ENCODE measurements around the gene GPD1.
"Not testable (repeated sequence)": the region's sequence is repeated elsewhere in the genome, so short reads cannot be mapped to it uniquely, and the experiment has no call there.

The GPD1 gene

GRCh38 chr12:50073712-50074111, 30.1 kb upstream of the GPD1 start:
- DNase-seq, result no peak

- peak; percentile 59 for DNase-seq
Observed at GRCh38 chr12:50074936-50075807, 28.6 kb upstream of the GPD1 start.

- no peak for DNase-seq
Observed at GRCh38 chr12:50075808-50076170, 28.0 kb upstream of the GPD1 start.

GRCh38 chr12:50077099-50077498, 26.7 kb upstream of the GPD1 start:
- no peak for DNase-seq

GRCh38 chr12:50078281-50078680, 25.5 kb upstream of the GPD1 start:
- DNase-seq, result no peak

- no peak for DNase-seq
Observed at GRCh38 chr12:50079771-50080170, 24.0 kb upstream of the GPD1 start.

- DNase-seq, result no peak
Observed at GRCh38 chr12:50081096-50081808, 22.6 kb upstream of the GPD1 start.

- no peak for DNase-seq
Observed at GRCh38 chr12:50082644-50083043, 21.2 kb upstream of the GPD1 start.

GRCh38 chr12:50083301-50083700, 20.5 kb upstream of the GPD1 start:
- no peak for DNase-seq

GRCh38 chr12:50084409-50084774, 19.4 kb upstream of the GPD1 start:
- DNase-seq, result not testable (repeated sequence)

DNA sequence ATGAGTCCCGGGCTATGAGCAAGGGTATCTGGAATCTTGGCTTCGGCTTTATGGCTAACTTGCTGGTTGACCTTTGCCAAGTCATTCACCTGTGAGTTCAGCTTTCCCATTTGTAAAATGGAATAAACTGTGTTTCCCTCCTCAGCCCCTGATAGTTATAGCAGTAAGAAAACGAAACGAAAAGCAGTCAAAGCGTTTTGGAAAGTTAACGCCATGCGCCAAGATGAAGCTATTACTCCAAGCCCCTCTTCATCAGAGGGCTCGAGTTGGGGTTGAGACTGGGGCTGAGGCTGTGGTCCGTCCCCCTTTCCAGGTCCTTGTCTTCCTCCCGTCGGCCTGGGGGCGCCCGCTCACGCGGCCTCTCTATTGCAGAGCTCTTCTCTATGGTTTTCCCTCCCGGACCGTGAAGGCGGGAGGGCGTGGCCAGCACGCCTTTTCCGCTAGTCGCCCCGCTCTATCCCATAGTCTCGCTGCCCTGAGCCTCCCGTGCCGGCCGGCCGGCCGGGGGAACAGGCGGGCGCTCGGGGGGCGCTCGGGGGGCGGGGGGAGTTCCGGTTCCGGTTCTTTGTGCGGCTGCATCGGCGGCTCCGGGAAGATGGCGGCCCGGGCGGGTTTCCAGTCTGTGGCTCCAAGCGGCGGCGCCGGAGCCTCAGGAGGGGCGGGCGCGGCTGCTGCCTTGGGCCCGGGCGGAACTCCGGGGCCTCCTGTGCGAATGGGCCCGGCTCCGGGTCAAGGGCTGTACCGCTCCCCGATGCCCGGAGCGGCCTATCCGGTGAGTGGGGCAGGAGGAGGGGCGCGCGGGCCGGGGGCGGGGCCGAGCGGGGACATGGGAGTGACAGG, 18.8 kb upstream of the GPD1 start, which contains the start of gene SMARCD1:
TSS of gene SMARCD1 (plus strand) at position 568 of the 840 bp plus-strand sequence. CDS start at position 596, 28 bp downstream.
- DNase-seq, result peak; percentile 72

DNA sequence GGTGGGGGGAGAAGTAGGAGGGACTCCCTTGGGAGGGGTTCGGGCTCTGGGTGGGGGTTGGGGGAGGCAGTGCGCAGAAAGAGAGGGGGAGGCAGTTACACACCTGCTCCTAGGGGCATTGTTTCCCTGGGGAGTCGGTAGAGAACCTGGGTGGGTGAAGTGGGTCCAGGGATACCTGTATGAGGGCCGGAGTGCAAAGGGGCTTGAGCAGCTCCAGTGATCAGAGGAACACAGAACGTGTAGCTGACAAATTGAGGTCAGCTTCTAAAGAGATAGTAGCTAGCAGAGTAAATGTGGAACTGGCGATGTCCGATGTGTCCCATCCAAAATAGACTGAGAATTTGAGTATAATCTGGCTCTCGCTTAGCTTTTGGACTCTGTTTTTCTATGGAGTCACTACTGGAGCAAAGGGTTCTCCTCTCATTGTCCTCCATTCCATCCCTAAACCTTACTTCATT, 18.2 kb upstream of the GPD1 start:
- DNase-seq, result no peak

- no peak for DNase-seq
Observed at GRCh38 chr12:50086148-50086547, 17.7 kb upstream of the GPD1 start.

DNA sequence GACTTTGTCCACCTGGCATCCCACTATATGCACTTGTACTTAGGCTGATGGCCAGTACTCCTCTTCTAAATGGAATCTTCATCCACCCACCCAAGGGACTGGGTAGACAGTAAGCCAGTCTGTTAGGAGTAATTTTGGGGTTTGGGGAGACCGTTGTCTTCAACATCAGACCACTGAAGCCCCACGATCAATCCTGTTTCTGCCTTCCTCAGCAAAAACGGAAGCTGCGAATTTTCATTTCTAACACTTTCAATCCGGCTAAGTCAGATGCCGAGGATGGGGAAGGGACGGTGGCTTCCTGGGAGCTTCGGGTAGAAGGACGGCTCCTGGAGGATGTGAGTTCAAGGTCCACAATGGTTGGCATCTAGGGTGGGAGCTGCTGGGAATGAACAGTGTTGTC, 16.7 kb upstream of the GPD1 start:
- no peak for DNase-seq

- DNase-seq, result no peak
Observed at GRCh38 chr12:50087995-50088394, 15.8 kb upstream of the GPD1 start.

DNA sequence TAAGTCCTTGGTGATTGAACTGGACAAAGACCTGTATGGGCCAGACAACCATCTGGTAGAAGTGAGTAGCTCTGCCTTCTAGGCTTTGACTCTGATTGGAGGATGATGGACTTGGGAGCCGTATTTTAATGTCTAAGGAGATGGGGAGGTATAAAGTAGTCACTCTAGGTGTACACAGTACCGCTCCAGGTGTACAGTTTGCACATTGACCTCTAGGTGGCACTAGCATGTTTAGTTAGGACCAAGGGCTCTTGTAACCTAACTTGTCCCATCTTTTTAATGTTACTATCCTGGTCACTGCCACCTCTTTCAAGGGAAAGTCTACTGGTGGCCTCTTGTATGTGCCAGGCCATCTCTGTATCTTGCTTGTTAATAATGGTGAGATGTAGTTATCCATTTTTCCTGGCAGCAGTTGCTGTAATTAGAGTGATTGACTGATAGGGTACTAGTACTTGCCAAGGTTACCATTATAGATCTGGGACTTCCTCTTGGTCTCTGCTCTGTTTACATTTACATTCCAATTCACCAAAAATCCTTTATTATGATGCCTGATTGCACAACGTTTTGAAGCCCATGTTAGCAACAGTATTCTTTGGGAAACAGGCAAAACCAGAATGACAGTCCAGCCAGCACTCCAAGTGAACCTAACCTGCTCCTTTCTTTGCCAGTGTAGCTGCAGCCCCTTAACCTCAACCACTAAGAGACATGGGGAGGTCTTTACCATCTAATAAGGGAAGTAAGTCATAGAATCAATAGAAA, 15.1 kb upstream of the GPD1 start:
- DNase-seq, result peak; percentile 51

DNA sequence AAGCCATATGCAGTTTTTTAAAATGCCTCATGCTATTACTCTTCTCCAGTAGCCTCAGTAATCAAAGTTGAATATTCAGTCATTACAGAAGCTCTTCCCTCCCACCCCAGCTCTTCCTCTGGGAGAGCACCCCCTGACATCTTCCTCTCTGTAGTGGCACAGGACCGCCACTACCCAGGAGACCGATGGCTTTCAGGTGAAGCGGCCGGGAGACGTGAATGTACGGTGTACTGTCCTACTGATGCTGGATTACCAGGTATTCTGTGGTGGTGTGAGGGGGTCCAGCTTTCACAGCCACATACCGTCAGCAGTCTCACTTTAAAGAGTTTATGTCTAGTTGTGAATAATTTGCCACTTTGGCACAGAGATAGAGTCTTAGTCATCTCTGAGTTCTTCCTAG, 14.1 kb upstream of the GPD1 start:
- no peak for DNase-seq

- no peak for DNase-seq
Observed at GRCh38 chr12:50090391-50090790, 13.4 kb upstream of the GPD1 start.

- DNase-seq, result no peak
Observed at GRCh38 chr12:50097952-50098351, 5.9 kb upstream of the GPD1 start.

DNA sequence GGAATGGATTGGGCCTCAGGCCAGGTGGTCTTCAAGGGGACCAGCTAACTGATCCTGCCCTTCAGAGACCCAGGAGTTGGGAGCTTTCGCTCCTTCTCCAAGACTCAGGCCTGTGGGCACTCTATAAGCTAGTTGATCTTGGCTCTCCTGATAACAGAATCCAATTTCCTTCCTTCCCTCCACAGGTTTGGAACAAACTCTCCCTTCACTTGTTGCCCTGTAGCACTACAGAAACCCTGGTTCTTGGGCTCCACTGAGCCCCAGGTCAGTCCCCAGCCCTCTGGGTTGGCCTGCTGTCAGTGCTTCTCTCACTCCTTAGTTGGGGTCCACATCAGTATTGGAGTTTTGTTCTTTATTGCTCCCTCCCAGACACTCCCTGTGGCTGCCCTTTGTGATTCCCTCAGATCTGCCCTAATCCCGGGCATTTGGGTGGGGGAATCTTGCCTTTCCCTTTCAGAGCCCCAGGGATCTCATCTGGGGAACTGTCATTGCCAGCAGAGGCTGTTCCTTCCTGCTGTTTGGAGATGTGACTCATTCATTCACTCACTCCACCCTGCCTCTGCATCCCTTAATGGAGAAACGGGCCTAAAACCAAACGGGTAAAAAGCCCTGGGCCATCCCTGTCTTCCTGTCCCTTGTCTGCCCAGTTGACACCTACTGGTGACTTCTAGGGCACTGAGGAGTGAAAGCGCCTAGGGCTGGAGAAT, 4.4 kb upstream of the GPD1 start:
- no peak for DNase-seq

GRCh38 chr12:50100561-50100960, 3.2 kb upstream of the GPD1 start:
- no peak for DNase-seq

DNA sequence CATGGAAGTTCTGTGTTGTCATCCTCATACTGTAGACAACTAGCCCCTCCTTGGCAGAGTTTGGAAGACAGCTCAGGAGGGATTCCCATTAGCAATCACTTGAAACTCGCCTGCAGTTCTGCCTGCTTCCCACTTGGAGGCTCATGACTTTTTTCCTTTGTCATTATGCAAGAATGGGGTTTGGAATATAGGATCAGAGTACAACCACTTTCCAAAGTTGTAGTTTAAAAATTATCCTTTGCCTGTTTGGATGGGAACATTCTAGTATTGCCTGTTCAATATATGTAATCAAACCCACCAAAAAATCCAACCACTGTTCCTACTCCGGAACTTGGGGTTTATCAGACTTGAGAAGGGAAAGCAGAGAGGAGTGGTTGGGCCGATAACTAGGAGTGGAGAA, 2.1 kb upstream of the GPD1 start:
- DNase-seq, result no peak
